HG03135 (cell line): ENCODE data around the gene UQCC5.
A peak's percentile ranks its signal among the peaks of the same experiment; 100 is the strongest.

Experiments used
- ATAC-seq: cut with Tn5 transposase; IDR thresholded peaks from one replicate; pipeline ENCODE4 v1.9.1; 2021; ENCODE audit warnings: mild to moderate bottlenecking, moderate library complexity; ENCODE audit not compliant: unreplicated experiment

Gene UQCC5, protein sequence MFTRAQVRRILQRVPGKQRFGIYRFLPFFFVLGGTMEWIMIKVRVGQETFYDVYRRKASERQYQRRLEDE

GRCh38 chr3:52536369-52537164, at the start of gene UQCC5:
UQCC5 (plus strand) TSS chr3:52536605; CDS start chr3:52536756, 151 bp downstream.
- ATAC-seq = peak; percentile 79

DNA sequence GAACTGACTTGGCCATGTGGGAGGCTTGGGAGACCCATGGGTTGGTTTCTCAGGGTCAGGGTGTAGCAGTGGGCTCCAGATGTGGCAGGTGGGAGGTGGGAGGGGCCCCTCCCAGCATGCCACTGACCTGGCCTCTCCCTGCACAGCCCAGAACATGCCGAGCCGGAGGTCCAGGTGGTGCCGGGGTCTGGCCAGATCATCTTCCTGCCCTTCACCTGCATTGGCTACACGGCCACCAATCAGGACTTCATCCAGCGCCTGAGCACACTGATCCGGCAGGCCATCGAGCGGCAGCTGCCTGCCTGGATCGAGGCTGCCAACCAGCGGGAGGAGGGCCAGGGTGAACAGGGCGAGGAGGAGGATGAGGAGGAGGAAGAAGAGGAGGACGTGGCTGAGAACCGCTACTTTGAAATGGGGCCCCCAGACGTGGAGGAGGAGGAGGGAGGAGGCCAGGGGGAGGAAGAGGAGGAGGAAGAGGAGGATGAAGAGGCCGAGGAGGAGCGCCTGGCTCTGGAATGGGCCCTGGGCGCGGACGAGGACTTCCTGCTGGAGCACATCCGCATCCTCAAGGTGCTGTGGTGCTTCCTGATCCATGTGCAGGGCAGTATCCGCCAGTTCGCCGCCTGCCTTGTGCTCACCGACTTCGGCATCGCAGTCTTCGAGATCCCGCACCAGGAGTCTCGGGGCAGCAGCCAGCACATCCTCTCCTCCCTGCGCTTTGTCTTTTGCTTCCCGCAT, 49.2 kb upstream of the UQCC5 start:
- no peak for ATAC-seq

DNA sequence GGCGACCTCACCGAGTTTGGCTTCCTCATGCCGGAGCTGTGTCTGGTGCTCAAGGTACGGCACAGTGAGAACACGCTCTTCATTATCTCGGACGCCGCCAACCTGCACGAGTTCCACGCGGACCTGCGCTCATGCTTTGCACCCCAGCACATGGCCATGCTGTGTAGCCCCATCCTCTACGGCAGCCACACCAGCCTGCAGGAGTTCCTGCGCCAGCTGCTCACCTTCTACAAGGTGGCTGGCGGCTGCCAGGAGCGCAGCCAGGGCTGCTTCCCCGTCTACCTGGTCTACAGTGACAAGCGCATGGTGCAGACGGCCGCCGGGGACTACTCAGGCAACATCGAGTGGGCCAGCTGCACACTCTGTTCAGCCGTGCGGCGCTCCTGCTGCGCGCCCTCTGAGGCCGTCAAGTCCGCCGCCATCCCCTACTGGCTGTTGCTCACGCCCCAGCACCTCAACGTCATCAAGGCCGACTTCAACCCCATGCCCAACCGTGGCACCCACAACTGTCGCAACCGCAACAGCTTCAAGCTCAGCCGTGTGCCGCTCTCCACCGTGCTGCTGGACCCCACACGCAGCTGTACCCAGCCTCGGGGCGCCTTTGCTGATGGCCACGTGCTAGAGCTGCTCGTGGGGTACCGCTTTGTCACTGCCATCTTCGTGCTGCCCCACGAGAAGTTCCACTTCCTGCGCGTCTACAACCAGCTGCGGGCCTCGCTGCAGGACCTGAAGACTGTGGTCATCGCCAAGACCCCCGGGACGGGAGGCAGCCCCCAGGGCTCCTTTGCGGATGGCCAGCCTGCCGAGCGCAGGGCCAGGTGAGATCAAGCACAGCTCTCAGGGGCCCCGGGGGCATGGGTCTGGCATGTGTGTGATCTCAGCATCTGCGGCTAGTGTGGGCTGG, 48.4 kb upstream of the UQCC5 start:
- ATAC-seq = no peak

- ATAC-seq = no peak
These were observed 47.7 kb upstream of the UQCC5 start for GRCh38 chr3:52488746-52489145.

DNA sequence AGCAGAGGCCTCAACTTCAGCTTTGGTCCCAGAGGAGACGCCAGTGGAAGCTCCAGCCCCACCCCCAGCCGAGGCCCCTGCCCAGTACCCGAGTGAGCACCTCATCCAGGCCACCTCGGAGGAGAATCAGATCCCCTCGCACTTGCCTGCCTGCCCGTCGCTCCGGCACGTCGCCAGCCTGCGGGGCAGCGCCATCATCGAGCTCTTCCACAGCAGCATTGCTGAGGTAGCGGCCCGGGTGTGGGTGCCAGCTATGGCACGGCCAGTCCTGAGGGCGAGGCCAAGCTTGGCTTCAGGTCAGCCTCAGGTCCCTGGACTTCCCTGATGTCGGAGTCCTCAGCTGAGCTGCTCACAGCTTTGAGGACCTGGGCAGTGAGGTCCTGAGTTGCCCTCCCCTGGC, 47.0 kb upstream of the UQCC5 start:
- no peak for ATAC-seq

DNA sequence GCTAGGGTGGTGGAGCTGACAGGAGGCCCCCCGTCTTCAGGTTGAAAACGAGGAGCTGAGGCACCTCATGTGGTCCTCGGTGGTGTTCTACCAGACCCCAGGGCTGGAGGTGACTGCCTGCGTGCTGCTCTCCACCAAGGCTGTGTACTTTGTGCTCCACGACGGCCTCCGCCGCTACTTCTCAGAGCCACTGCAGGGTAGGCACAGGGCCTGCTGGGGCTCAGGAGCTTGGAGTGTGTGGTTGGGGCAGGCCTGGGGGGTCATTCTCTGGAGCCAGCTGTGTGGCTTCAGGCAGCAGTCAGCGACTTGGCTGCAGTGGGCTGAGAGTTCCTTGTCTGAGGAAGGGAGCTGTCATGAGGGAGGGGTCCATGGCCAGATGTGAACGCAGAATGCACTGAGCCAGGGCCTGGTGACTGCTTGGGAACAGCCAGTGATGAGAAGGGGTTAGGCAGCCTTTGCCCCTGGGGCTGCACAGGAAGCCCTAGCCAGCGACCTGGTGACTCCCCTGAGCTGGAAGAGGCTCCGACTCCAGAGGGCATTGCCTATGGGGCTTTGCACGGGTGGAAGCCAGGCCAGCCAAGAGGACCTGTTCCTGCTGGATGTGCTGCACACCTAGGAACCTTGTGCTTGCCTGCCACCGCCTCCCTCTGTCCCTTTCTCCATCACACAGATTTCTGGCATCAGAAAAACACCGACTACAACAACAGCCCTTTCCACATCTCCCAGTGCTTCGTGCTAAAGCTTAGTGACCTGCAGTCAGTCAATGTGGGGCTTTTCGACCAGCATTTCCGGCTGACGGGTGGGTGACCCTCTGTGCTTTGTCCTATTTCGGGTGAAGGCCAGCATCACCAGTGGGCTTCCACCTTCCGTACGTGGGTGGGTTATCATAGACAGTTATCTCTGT, 46.1 kb upstream of the UQCC5 start:
- no peak for ATAC-seq

- ATAC-seq = no peak
These were observed 45.4 kb upstream of the UQCC5 start for GRCh38 chr3:52490939-52491526.

DNA sequence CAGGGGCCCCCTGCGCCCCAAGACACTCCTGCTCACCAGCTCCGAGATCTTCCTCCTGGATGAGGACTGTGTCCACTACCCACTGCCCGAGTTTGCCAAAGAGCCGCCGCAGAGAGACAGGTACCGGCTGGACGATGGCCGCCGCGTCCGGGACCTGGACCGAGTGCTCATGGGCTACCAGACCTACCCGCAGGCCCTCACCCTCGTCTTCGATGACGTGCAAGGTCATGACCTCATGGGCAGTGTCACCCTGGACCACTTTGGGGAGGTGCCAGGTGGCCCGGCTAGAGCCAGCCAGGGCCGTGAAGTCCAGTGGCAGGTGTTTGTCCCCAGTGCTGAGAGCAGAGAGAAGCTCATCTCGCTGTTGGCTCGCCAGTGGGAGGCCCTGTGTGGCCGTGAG, 44.3 kb upstream of the UQCC5 start:
- no peak for ATAC-seq

DNA sequence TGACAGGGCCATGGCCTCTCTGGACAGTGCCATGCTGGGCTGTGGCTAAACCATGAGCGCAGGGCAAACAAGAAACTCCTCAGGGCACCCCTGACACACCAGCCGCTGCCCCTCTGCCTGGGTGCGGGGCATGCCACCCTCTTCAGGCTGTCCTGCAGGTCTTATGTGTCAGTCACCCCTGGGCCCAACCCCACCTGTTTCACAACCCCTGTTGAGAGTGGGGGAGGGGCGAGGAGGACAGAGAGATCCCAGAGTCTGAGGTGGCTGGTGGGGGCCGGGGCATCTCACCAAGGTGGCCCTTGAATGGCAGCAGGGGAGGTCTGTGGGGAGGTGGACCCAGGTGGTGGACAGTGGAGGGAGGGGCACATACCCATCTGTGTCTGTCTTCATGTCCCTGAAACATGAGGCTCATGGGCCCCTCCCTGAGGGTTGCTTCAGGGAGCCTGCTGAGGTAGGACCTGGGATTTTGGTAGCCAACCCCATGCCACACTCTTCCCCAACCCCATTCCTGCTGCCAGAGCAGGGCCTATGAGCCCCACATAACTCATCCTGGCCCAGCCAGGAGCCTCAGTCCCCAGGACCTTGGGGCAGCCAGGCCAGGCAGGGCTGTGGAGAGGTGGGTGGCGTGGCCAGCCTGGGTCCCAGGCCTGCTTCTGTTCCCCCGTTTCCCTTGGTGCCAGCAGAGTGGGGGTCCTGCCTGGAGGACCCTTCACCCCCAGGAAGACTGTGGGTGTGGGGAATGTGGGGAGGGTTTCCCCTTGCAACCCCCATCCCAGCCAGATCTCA, 43.0 kb upstream of the UQCC5 start:
- ATAC-seq = no peak

DNA sequence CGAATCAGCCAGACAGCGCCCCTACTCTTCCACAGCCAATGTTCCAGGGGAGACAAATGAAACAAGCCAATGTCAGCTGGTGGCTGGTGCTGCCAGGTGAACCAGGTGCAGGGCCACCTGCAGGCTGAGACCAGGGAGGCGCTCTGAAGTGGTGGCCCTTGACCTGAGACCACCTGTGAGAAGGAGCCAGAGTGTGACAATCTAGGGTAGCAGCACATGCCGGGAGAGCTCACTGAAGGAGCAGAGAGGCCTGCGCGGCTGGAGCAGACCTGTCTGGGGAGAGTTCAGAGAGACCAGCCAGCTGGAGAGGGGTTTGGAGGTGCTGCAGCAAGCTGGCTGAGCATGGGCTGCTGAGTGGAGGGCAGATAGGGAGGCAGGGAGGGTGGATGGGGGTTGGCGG, 42.0 kb upstream of the UQCC5 start:
- no peak for ATAC-seq

GRCh38 chr3:52494886-52495495, 41.4 kb upstream of the UQCC5 start, which contains the start of gene STAB1:
STAB1 (plus strand) TSS chr3:52495338; CDS start chr3:52495414, 76 bp downstream.
- no peak for ATAC-seq

DNA sequence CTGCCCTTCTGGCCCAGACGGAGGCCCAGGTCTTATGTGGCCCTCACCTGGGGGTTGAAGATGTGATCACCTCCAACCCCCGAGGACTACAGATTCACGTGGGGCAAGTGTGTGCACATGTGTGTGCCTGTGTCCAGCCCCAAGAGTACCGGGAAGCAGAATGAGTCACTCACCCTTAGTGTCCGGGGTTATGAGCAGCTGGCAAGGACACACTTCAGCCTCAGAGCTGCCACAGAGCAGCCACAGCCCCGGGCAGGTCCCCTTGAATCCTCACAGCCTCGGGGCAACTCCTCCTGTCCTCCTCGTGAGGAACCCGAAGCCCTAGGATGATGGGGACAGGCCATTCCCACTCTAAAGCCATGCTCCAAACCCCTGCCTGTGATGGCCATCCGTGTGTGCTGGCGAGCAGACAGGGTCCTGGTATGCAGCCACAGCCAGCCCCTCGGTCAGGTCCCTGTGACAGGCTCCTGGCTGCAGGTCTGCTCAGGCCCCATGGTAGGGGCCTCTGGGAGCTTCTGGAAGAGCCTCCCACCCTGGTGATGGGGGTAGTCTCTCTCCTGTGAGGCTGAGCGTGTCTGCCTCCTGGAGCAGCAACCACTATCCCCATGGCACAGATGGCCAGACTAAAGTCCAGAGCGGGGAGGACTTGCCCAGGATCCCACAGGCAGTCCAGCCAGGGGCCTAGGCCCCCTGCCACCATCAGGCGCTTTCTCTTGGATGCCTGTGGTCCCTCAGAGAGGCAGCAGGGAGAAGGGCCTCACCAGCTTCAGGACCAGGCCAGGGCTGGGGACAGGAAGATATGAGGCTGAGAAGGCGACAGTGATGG, 40.4 kb upstream of the UQCC5 start:
- no peak for ATAC-seq

GRCh38 chr3:52498137-52499054, 38.0 kb upstream of the UQCC5 start:
- ATAC-seq = no peak

DNA sequence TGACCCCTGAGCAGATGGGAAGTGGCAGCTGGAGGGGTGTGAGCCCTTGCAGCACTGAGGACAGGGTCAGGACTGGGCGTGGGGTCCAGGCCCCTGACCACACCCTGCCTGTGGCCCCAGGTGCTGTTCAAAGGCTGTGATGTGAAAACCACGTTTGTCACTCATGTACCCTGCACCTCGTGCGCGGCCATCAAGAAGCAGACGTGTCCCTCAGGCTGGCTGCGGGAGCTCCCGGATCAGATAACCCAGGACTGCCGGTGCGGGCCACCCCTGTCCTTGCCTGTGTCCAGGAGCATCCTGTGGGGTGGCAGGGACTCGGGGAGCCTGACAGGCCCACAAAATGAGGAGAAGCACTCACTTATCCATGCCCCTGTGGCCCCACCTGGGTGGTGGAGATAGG, 35.4 kb upstream of the UQCC5 start:
- no peak for ATAC-seq

DNA sequence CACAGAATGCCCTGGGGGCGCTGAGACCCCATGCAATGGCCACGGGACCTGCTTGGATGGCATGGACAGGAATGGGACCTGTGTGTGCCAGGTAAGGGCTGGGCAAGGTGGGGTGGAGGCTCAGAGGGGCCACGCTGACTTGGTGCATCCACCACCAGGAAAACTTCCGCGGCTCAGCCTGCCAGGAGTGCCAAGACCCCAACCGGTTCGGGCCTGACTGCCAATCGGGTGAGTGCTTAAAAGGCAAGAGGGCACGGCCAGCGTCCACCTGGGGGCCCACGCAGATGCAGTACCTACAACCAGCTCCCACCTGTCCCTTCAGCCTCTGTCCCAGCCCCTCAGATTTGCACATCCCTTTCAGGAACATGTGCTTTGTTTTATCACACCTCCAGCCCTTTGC, 34.4 kb upstream of the UQCC5 start:
- ATAC-seq = no peak

- no peak for ATAC-seq
These were observed 33.5 kb upstream of the UQCC5 start for GRCh38 chr3:52502808-52503350.
